NB4 (cell line): Measurements from ENCODE around the gene ITGA1.

Experiments used
- DNase-seq: peaks from one replicate; pipeline ENCODE4 v3.0.0; 2010; ENCODE audit warnings: low read depth
- H3K4me3 ChIP-seq: one replicate; pipeline ENCODE4 v1.5.1; 2011; ENCODE audit warnings: mild to moderate bottlenecking, low read depth, low read length, moderate library complexity
- MYC ChIP-seq: IDR thresholded peaks from 2 replicates; pipeline ENCODE4 v1.6.1; 2011; ENCODE audit warnings: low read depth, low read length
- POLR2A ChIP-seq: IDR thresholded peaks from 2 replicates; pipeline ENCODE4 v1.6.1; 2011; ENCODE audit warnings: mild to moderate bottlenecking; ENCODE audit not compliant: insufficient read length; ENCODE audit errors: extremely low read depth
- TF ChIP-seq, protein P1 (sequence below): IDR thresholded peaks from 2 replicates; pipeline ENCODE4 v1.6.1; 2011; ENCODE audit warnings: low read depth, low read length
- TF ChIP-seq, protein P2 (sequence below): IDR thresholded peaks from one replicate; pipeline ENCODE4 v1.5.1; 2012; ENCODE audit warnings: low read depth, low read length

Gene ITGA1

DNA sequence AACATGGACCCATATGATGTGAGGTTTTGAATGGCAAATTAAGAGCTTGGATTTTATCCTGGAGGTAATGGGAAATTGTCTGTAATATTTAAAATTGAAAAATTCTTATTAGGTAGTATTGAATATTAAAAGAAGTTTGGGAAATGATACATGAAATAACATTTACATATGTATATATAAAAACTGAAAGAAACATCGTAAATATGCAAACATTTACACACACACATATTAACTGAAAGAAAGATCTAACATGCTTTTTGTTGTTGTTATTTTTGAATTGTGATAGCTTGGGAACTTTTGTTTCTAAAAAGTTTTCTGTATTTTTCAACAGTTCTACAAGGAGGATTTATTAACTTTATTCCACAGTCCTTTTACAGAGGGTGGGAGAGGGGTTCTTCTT lies 118.6 kb downstream of the ITGA1 start:
- DNase-seq, result no peak
- TF ChIP-seq MYC, result no peak
- H3K4me3 ChIP-seq, result no peak overlapping the region

DNA sequence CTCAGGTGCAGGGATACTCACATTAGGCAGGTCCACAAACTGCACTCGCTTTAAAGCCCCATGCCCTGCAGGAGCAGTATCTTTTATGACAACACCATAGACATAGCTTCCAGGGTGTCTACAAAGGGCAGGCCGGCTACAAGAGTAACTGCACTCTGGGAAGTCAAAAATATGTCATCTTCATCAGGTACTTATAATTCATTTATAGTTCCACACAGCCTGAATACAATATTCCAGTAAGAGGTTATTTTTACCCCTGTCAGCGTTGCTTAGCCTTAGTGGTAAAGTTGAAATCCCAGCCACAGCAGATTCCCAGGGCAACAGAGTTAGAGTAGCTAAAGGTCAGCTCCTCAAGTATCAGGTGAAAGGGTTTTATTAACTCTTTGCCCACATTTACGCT lies 119.1 kb downstream of the ITGA1 start:
- no peak for DNase-seq
- H3K4me3 ChIP-seq, result no peak overlapping the region
- TF ChIP-seq, protein P1, sequence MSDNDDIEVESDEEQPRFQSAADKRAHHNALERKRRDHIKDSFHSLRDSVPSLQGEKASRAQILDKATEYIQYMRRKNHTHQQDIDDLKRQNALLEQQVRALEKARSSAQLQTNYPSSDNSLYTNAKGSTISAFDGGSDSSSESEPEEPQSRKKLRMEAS, result no peak
- no peak for TF ChIP-seq POLR2A
- no peak for TF ChIP-seq MYC
- TF ChIP-seq, protein P2, sequence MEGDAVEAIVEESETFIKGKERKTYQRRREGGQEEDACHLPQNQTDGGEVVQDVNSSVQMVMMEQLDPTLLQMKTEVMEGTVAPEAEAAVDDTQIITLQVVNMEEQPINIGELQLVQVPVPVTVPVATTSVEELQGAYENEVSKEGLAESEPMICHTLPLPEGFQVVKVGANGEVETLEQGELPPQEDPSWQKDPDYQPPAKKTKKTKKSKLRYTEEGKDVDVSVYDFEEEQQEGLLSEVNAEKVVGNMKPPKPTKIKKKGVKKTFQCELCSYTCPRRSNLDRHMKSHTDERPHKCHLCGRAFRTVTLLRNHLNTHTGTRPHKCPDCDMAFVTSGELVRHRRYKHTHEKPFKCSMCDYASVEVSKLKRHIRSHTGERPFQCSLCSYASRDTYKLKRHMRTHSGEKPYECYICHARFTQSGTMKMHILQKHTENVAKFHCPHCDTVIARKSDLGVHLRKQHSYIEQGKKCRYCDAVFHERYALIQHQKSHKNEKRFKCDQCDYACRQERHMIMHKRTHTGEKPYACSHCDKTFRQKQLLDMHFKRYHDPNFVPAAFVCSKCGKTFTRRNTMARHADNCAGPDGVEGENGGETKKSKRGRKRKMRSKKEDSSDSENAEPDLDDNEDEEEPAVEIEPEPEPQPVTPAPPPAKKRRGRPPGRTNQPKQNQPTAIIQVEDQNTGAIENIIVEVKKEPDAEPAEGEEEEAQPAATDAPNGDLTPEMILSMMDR, result no peak

DNA sequence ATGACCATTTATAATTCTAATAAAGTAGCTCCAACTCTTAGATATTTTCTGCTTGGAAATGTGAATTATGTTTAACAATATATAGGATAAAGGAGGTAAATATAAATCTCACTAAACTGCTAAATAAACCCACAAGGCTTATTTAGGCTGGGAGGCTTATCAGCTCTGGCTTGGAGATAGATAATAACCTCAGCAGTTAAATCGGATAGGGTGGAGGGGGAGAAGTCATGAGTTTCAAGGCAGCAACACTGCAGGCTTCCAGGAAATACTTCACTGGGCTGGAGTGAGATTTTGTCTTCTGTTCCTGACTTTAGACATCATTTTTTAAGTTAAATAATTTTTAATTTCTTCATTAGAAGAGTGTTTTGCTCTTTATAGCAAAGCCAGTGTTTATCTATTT lies 121.5 kb downstream of the ITGA1 start:
- no peak overlapping the region for H3K4me3 ChIP-seq
- TF ChIP-seq, protein P2, result no peak
- no peak for DNase-seq

DNA sequence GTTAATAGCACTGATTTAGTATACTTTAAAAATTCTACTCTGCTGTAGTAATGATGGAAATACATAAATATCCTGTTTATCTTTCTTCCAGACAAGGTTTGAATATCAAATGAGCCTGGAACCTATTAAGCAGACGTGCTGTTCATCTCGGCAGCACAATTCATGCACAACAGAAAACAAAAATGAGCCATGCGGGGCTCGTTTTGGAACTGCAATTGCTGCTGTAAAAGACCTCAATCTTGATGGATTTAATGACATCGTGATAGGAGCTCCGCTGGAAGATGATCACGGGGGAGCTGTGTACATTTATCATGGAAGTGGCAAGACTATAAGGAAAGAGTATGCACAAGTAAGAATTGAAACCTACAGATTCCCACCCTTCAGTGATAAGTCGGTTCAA lies 122.4 kb downstream of the ITGA1 start:
- TF ChIP-seq MYC (no peak), POLR2A (no peak)
- TF ChIP-seq, protein P2, result no peak
- TF ChIP-seq, protein P1, result no peak
- no peak for DNase-seq
- no peak overlapping the region for H3K4me3 ChIP-seq

DNA sequence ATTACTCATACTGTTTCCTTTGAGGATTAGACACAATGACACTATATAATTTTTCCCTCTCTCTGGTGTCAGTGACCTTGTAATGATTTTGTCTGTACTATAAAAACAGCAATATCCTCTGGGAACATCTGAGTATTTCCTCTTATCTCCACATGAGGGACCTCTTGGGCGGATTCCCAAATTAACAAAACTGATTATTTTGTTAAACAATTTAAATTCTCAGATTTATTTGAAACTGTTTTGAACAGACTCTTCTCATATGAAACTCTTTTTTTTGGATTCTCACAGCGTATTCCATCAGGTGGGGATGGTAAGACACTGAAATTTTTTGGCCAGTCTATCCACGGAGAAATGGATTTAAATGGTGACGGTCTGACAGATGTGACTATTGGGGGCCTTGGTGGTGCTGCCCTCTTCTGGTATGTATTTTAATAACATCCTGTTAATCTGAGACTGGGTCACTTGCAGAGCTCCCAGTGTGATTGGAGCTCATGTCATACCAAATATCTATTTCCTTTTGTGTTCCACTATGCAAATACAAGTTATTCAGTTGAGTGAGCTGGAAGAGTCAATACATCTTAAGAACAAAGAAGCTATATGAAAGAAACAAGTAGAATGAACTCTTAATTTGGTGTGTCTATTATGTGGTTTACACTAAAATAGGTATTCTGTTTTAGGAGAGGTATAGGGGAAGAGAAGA lies 127.6 kb downstream of the ITGA1 start:
- no peak overlapping the region for H3K4me3 ChIP-seq
- TF ChIP-seq, protein P2, result peak; percentile 24
- no peak for TF ChIP-seq POLR2A
- TF ChIP-seq MYC, result no peak
- TF ChIP-seq, protein P1, result no peak
- peak; percentile 65 for DNase-seq

DNA sequence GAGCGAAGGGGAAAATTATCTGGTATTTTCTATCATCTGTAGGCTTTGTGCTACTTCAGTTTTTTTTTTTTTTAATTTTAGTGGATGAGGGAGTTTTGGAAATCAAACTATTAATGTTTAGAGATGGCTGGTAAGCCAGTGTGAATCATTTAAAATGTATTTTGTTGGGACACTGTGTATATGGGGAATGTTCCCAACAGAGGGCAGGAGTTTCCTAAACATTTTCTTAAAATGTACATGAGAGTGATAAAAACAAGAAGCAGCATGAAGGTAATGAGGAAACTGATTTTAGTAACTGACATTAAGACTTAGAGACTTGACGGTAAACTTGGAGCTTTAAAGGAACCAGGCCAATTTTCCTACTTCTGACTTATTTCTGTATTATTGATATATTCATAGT lies 133.2 kb downstream of the ITGA1 start:
- TF ChIP-seq POLR2A (no peak), MYC (no peak)
- TF ChIP-seq, protein P1, result no peak
- TF ChIP-seq, protein P2, result no peak
- no peak for DNase-seq

More for the DNA sequence above, 133.2 kb downstream of the ITGA1 start:
- H3K4me3 ChIP-seq, result no peak overlapping the region
